ENCODE results near the gene RNF151.

RNF151 gene

GRCh38 chr16:2001456-2002355 is 35.0 kb downstream of the RNF151 start:
- Histone ChIP-seq H3K27me3 (ENCODE audit: control insufficient read depth, insufficient read depth, low read length) (no peaks in the 10 kb centered on the region), H3K9ac (no peak overlapping the region), H3K36me3 (ENCODE audit: control insufficient read depth, insufficient read depth, low read length) (no peaks in the 10 kb centered on the region), H3K9me3 (ENCODE audit: control insufficient read depth, low read length) (no peaks in the 10 kb centered on the region), H3K4me3 (ENCODE audit: low read depth, low read length) (no peak overlapping the region), H2AFZ (no peak overlapping the region), H3K4me2 (ENCODE audit: low read length) (no peak overlapping the region), H3K4me1 (no peaks in the 10 kb centered on the region), H3K79me2 (peaks cover 37% of the 10 kb centered on the region), H3K27ac (no peak overlapping the region)
- no peak for TF ChIP-seq CTCF (IDR thresholded peaks at IDR 0.05)

DNA sequence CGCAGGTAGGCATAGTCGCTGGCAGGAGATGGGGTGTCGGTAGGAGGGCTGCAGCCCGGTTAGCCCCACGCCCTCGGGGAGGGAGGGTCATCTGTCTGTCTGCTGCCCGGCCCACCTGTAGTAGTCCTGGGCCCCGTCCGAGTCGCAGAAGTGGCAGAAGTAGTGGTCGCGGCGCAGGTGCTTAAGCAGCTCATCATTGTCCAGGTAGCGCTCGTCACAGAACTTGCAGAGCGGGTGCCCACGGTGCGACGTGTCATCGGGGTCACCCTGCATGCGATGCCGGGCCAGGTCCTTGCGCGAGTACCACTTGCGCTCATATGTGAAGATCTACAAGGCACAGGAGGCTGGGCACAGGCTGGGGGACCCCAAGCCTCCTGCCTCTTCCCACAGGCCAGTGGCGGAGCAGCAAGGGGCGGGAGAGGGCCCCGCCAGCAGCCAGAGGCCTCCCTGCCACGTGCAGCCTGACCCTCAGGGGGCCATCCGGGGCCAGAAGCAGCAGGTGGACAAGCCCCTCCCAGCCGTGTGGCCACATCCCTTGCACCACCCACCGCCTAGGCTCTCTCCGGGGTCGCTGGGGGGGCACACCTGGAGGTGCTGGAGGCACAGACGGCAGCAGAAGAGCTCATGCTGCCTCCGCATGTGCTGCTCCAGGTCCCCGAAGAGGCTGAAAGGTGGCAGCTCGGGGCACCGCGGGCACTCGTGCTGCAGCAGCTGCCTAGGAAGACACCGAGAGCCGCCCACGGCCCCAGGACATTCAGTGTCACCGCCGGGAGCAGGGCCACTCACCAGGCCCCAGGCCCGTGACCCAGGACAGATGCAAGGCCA is 36.0 kb downstream of the RNF151 start:
- Histone ChIP-seq H3K27ac (no peak overlapping the region), H3K36me3 (ENCODE audit: control insufficient read depth, insufficient read depth, low read length) (no peaks in the 10 kb centered on the region), H3K9me3 (ENCODE audit: control insufficient read depth, low read length) (no peaks in the 10 kb centered on the region), H3K27me3 (ENCODE audit: control insufficient read depth, insufficient read depth, low read length) (no peaks in the 10 kb centered on the region), H3K4me2 (ENCODE audit: low read length) (no peak overlapping the region), H3K4me3 (ENCODE audit: low read depth, low read length) (no peak overlapping the region), H2AFZ (no peak overlapping the region), H3K9ac (no peak overlapping the region), H3K4me1 (no peaks in the 10 kb centered on the region), H3K79me2 (peaks cover 46% of the 10 kb centered on the region)
- TF ChIP-seq CTCF (IDR thresholded peaks at IDR 0.05): no peak

DNA sequence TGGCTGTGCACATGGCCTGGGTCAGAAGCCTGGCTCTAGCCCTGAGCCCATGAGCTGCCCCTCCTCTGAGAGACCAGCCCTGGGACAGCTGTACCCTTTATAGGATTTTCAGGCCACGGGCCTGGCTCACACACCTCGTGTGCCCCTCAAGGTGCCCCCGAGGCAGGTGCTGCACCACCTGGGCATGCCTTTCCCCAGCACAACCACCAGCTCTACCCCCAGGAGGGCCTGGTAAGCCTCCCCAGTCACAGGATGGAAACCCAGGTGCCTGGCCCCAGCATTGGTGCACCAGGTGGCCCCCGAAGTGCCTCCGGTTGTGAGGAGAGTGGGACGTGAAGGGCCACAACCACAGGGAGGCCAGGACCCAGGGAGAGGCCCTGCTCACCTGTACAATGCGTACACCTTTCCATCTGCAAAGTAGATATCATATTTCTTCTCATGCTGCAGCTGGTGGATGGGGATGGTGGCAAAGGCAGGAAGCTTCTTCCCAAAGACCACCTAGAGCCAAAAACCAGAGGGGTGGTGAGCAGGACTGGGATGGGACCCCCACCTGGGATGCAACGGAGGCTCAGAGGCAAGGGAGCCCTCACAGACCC is 36.7 kb downstream of the RNF151 start:
- Histone ChIP-seq H3K27ac (no peak overlapping the region), H2AFZ (no peak overlapping the region), H3K4me1 (peaks cover 4% of the 10 kb centered on the region), H3K79me2 (peaks cover 53% of the 10 kb centered on the region), H3K36me3 (ENCODE audit: control insufficient read depth, insufficient read depth, low read length) (no peaks in the 10 kb centered on the region), H3K9me3 (ENCODE audit: control insufficient read depth, low read length) (no peaks in the 10 kb centered on the region), H3K4me2 (ENCODE audit: low read length) (no peak overlapping the region), H3K27me3 (ENCODE audit: control insufficient read depth, insufficient read depth, low read length) (no peaks in the 10 kb centered on the region), H3K4me3 (ENCODE audit: low read depth, low read length) (no peak overlapping the region), H3K9ac (no peak overlapping the region)
- TF ChIP-seq CTCF (IDR thresholded peaks at IDR 0.05): no peak

- Histone ChIP-seq H3K9me3 (ENCODE audit: control insufficient read depth, low read length) (no peaks in the 10 kb centered on the region), H3K36me3 (ENCODE audit: control insufficient read depth, insufficient read depth, low read length) (no peaks in the 10 kb centered on the region), H3K4me1 (peaks cover 4% of the 10 kb centered on the region), H3K4me2 (ENCODE audit: low read length) (peak overlapping the region; percentile 27), H3K27ac (no peak overlapping the region), H3K79me2 (peaks cover 53% of the 10 kb centered on the region), H3K27me3 (ENCODE audit: control insufficient read depth, insufficient read depth, low read length) (no peaks in the 10 kb centered on the region), H2AFZ (no peak overlapping the region), H3K4me3 (ENCODE audit: low read depth, low read length) (no peak overlapping the region), H3K9ac (no peak overlapping the region)
- TF ChIP-seq CTCF (IDR thresholded peaks at IDR 0.05): peak; percentile 92
Measured at GRCh38 chr16:2003827-2004641, 37.4 kb downstream of the RNF151 start.
